ENCODE data around the gene MTURN. TPM values are rescaled to one million over a fixed set of nuclear protein-coding genes. Genes with fewer than 3 reads are reported as not detected.
"Not testable (repeated sequence)": the region's sequence is repeated elsewhere in the genome, so short reads cannot be mapped to it uniquely, and the experiment has no call there.

Gene MTURN
- total and polyA plus RNA-seq, 7 experiments from 2014 or later: 2.7 to 38.7 (median 18.9) TPM

- H3K9me3 Mint-ChIP-seq: peaks cover 0 to 4% (median under 1%) of the 10 kb centered on the region in 11 donors
- Histone ChIP-seq H3K27me3 (ENCODE audit: control insufficient read depth in 2 of 2, insufficient read depth in 2 of 2, low read length in 2 of 2) (no peaks in the 10 kb centered on the region), H3K9me3 (ENCODE audit: control insufficient read depth in 2 of 3, low read length in 3 of 3) (no peaks in the 10 kb centered on the region), H3K36me3 (ENCODE audit: control insufficient read depth in 2 of 3, insufficient read depth in 3 of 3, low read length in 3 of 3) (no peaks in the 10 kb centered on the region), H3K27ac (ENCODE audit: low read depth, low read length) (no peak overlapping the region), H3K4me3 (ENCODE audit: low read length) (no peak overlapping the region), H3K4me1 (ENCODE audit: control insufficient read depth in 2 of 2, insufficient read depth in 2 of 2, low read length in 2 of 2) (no peaks in the 10 kb centered on the region)
- peaks cover 0 to 22% (median 9%) of the 10 kb centered on the region in 5 donors for H3K36me3 Mint-ChIP-seq
- ATAC-seq (no peak), DNase-seq (no peak)
- H3K4me1 Mint-ChIP-seq: peaks cover 0 to 4% (median 0%) of the 10 kb centered on the region in 7 donors
- CTCF ChIA-PET: no interaction called here
- no peak overlapping the region for H3K4me3 Mint-ChIP-seq
- intact Hi-C loops (cut with micrococcal nuclease): no loop called here
- H3K27me3 Mint-ChIP-seq: no peaks in the 10 kb centered on the region
- POLR2A ChIA-PET: no interaction called here
- H3K27ac Mint-ChIP-seq: no peak overlapping the region
Observed at GRCh38 chr7:30091987-30092386, 42.8 kb upstream of the MTURN start.

DNA sequence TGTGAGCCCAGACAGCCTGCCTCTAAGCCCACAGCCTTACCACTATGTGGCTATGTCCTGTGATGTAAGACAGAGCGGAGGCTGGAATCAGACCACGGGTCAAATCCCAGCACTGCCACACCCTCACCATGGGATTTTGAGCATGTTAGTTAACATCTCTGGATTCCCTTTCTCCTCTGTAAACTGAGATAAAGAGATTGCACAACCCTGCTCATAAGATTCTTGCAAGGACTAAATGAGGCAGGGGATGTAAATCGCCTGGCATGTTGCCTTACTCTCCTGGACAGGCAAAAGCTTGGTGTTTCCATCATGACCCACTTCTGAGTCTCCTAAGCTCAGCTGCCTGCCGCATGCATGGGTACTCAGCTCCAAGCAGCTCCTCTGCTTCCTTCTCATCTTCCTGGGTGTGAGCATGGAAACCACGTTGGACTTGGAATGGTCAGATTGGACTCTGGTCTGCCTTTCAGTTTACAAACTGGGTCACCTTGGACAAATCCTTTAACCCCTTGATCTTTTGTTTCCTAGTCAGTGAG, 41.3 kb upstream of the MTURN start:
- Mint-ChIP-seq H3K27ac (peak overlapping the region in 1 of 9 donors; percentile 38), H3K4me3 (no peak overlapping the region), H3K9me3 (peaks cover 0 to 10% (median 3%) of the 10 kb centered on the region in 11 donors), H3K36me3 (peaks cover 0 to 25% (median 12%) of the 10 kb centered on the region in 5 donors), H3K27me3 (no peaks in the 10 kb centered on the region), H3K4me1 (no peaks in the 10 kb centered on the region)
- H3K4me3 ChIP-seq (ENCODE audit: low read length): no peak overlapping the region
- ATAC-seq (no peak), DNase-seq (no peak)
- H3K4me1 ChIP-seq (ENCODE audit: control insufficient read depth in 2 of 2, insufficient read depth in 2 of 2, low read length in 2 of 2): no peaks in the 10 kb centered on the region
- no peaks in the 10 kb centered on the region for H3K9me3 ChIP-seq (ENCODE audit: control insufficient read depth in 2 of 3, low read length in 3 of 3)
- H3K36me3 ChIP-seq (ENCODE audit: control insufficient read depth in 2 of 3, insufficient read depth in 3 of 3, low read length in 3 of 3): no peaks in the 10 kb centered on the region
- no peaks in the 10 kb centered on the region for H3K27me3 ChIP-seq (ENCODE audit: control insufficient read depth in 2 of 2, insufficient read depth in 2 of 2, low read length in 2 of 2)
- POLR2A ChIA-PET: no interaction called here
- CTCF ChIA-PET: interaction anchor here (0.7 kb wide), 1 partner anchor 1178 kb away, joined by 3 read pairs; no protein-coding TSS in a partner anchor
- no peak overlapping the region for H3K27ac ChIP-seq (ENCODE audit: low read depth, low read length)
- intact Hi-C loops (cut with micrococcal nuclease): no loop called here

DNA sequence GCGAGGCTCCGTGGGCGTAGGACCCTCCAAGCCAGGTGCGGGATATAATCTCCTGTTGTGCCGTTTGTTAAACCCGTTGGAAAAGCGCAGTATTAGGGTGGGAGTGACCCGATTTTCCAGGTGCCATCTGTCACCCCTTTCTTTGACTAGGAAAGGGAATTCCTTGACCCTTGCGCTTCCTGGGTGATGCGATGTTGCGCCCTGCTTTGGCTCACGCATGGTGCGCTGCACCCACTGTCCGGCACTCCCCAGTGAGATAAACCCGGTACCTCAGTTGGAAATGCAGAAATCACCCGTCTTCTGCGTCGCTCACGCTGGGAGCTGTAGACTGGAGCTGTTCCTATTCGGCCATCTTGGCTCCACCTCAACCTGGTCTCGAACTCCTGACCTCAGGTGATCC, 36.2 kb upstream of the MTURN start:
- H3K27me3 ChIP-seq (ENCODE audit: control insufficient read depth in 2 of 2, insufficient read depth in 2 of 2, low read length in 2 of 2); H3K36me3 ChIP-seq (ENCODE audit: control insufficient read depth in 2 of 3, insufficient read depth in 3 of 3, low read length in 3 of 3); H3K4me3 ChIP-seq (ENCODE audit: low read length); ATAC-seq; CTCF ChIA-PET; H3K4me1 Mint-ChIP-seq; H3K27ac Mint-ChIP-seq; H3K4me1 ChIP-seq (ENCODE audit: control insufficient read depth in 2 of 2, insufficient read depth in 2 of 2, low read length in 2 of 2); POLR2A ChIA-PET; H3K27me3 Mint-ChIP-seq; H3K4me3 Mint-ChIP-seq; H3K9me3 ChIP-seq (ENCODE audit: control insufficient read depth in 2 of 3, low read length in 3 of 3); intact Hi-C loops (cut with micrococcal nuclease); H3K27ac ChIP-seq (ENCODE audit: low read depth, low read length); DNase-seq: not testable (repeated sequence)
- H3K9me3 Mint-ChIP-seq: peaks cover 0 to 10% (median 3%) of the 10 kb centered on the region in 11 donors
- peaks cover 0 to 28% (median 22%) of the 10 kb centered on the region in 5 donors for H3K36me3 Mint-ChIP-seq

DNA sequence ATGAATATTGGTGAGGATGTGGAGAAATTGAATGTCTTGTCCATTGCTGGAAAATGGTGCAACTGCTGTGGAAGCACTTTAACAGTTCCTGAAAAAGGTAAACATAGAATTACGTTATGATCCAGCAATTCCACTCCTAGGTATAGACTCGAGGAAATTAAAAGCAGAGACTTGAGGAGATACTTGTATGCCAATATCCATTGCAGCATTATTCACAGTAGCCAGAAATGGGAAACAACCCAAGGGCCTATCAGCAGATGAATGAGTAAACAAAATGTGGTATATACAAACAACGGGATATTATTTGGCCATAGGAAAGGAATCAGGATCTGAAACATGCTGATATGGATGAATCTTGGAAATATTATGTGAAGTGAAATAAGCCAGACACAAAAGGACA, 32.5 kb upstream of the MTURN start:
- ChIA-PET POLR2A (no interaction called here), CTCF (no interaction called here)
- H3K36me3 ChIP-seq (ENCODE audit: control insufficient read depth in 2 of 3, insufficient read depth in 3 of 3, low read length in 3 of 3): no peaks in the 10 kb centered on the region
- no peak overlapping the region for H3K4me3 ChIP-seq (ENCODE audit: low read length)
- H3K4me1 Mint-ChIP-seq: peaks cover 0 to 3% (median 0%) of the 10 kb centered on the region in 7 donors
- no peak overlapping the region for H3K27ac ChIP-seq (ENCODE audit: low read depth, low read length)
- no peak overlapping the region for H3K27ac Mint-ChIP-seq
- no peaks in the 10 kb centered on the region for H3K4me1 ChIP-seq (ENCODE audit: control insufficient read depth in 2 of 2, insufficient read depth in 2 of 2, low read length in 2 of 2)
- H3K4me3 Mint-ChIP-seq: no peak overlapping the region
- no peak for ATAC-seq
- DNase-seq: no peak
- H3K36me3 Mint-ChIP-seq: peaks cover 0 to 16% (median 12%) of the 10 kb centered on the region in 5 donors
- H3K9me3 ChIP-seq (ENCODE audit: control insufficient read depth in 2 of 3, low read length in 3 of 3): no peaks in the 10 kb centered on the region
- H3K9me3 Mint-ChIP-seq: peaks cover 0 to 6% (median 0%) of the 10 kb centered on the region in 11 donors
- intact Hi-C loops (cut with micrococcal nuclease): no loop called here
- H3K27me3 Mint-ChIP-seq: peaks cover 0 to 2% (median 0%) of the 10 kb centered on the region in 5 donors
- H3K27me3 ChIP-seq (ENCODE audit: control insufficient read depth in 2 of 2, insufficient read depth in 2 of 2, low read length in 2 of 2): no peaks in the 10 kb centered on the region

GRCh38 chr7:30104157-30104556, 30.6 kb upstream of the MTURN start:
- H3K36me3 ChIP-seq (ENCODE audit: control insufficient read depth in 2 of 3, insufficient read depth in 3 of 3, low read length in 3 of 3): no peaks in the 10 kb centered on the region
- no peak overlapping the region for H3K4me3 Mint-ChIP-seq
- no peak for ATAC-seq
- peaks cover 0 to 3% (median 0%) of the 10 kb centered on the region in 7 donors for H3K4me1 Mint-ChIP-seq
- H3K27ac ChIP-seq (ENCODE audit: low read depth, low read length): no peak overlapping the region
- DNase-seq: no peak
- H3K4me3 ChIP-seq (ENCODE audit: low read length): no peak overlapping the region
- H3K4me1 ChIP-seq (ENCODE audit: control insufficient read depth in 2 of 2, insufficient read depth in 2 of 2, low read length in 2 of 2): no peaks in the 10 kb centered on the region
- peaks cover 0 to 2% (median 0%) of the 10 kb centered on the region in 5 donors for H3K27me3 Mint-ChIP-seq
- H3K27me3 ChIP-seq (ENCODE audit: control insufficient read depth in 2 of 2, insufficient read depth in 2 of 2, low read length in 2 of 2): no peaks in the 10 kb centered on the region
- CTCF ChIA-PET: interaction anchor here (0.7 kb wide), 1 partner anchor 78 kb away, joined by 5 read pairs; no protein-coding TSS in a partner anchor
- peaks cover 0 to 10% (median 8%) of the 10 kb centered on the region in 5 donors for H3K36me3 Mint-ChIP-seq
- intact Hi-C loops (cut with micrococcal nuclease): no loop called here
- no peak overlapping the region for H3K27ac Mint-ChIP-seq
- H3K9me3 ChIP-seq (ENCODE audit: control insufficient read depth in 2 of 3, low read length in 3 of 3): no peaks in the 10 kb centered on the region
- POLR2A ChIA-PET: no interaction called here
- H3K9me3 Mint-ChIP-seq: peaks cover 0 to 3% (median 0%) of the 10 kb centered on the region in 11 donors

- DNase-seq (no peak), ATAC-seq (no peak)
- intact Hi-C loops (cut with micrococcal nuclease): no loop called here
- ChIA-PET POLR2A (no interaction called here), CTCF (no interaction called here)
- no peak overlapping the region for H3K4me3 Mint-ChIP-seq
- peaks cover 3 to 21% (median 13%) of the 10 kb centered on the region in 11 donors for H3K9me3 Mint-ChIP-seq
- no peaks in the 10 kb centered on the region for H3K27me3 Mint-ChIP-seq
- Histone ChIP-seq H3K27ac (ENCODE audit: low read depth, low read length) (no peak overlapping the region), H3K27me3 (ENCODE audit: control insufficient read depth in 2 of 2, insufficient read depth in 2 of 2, low read length in 2 of 2) (no peaks in the 10 kb centered on the region), H3K36me3 (ENCODE audit: control insufficient read depth in 2 of 3, insufficient read depth in 3 of 3, low read length in 3 of 3) (no peaks in the 10 kb centered on the region), H3K4me1 (ENCODE audit: control insufficient read depth in 2 of 2, insufficient read depth in 2 of 2, low read length in 2 of 2) (peaks cover 0 to 4% of the 10 kb centered on the region in 2 donors), H3K4me3 (ENCODE audit: low read length) (no peak overlapping the region), H3K9me3 (ENCODE audit: control insufficient read depth in 2 of 3, low read length in 3 of 3) (peaks cover 0 to 8% (median 0%) of the 10 kb centered on the region in 3 experiments)
- no peak overlapping the region for H3K27ac Mint-ChIP-seq
- peaks cover 4 to 9% (median 7%) of the 10 kb centered on the region in 7 donors for H3K4me1 Mint-ChIP-seq
- peaks cover 0 to 14% (median 9%) of the 10 kb centered on the region in 5 donors for H3K36me3 Mint-ChIP-seq
Observed at GRCh38 chr7:30112103-30112713, 22.6 kb upstream of the MTURN start.

DNA sequence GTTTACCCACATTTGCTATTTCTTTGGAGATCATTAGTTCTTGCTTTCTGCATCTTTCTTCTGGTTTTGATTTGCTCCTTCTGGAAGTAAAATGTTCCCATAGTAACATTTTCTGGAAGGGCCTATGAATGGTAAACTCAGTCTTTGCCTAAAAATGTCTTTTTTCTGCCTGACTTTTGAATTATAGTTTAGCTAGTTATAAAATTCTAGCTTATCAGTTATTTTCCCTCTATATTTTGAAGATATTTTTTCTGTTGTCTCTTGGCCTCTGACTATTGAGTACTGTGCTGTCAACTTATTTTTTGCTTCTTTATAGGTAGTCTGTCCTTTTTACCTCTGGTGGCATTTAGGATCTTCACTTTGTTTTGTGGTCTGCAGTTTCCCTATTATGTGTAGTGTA, 21.6 kb upstream of the MTURN start:
- Mint-ChIP-seq H3K4me1 (peaks cover 4 to 9% (median 7%) of the 10 kb centered on the region in 7 donors), H3K4me3 (no peak overlapping the region), H3K9me3 (peaks cover 3 to 21% (median 13%) of the 10 kb centered on the region in 11 donors), H3K27me3 (no peaks in the 10 kb centered on the region), H3K27ac (no peak overlapping the region), H3K36me3 (peaks cover 0 to 14% (median 9%) of the 10 kb centered on the region in 5 donors)
- POLR2A ChIA-PET: no interaction called here
- ATAC-seq: no peak
- peaks cover 0 to 8% (median 0%) of the 10 kb centered on the region in 3 experiments for H3K9me3 ChIP-seq (ENCODE audit: control insufficient read depth in 2 of 3, low read length in 3 of 3)
- intact Hi-C loops (cut with micrococcal nuclease): no loop called here
- H3K27ac ChIP-seq (ENCODE audit: low read depth, low read length): no peak overlapping the region
- no peak for DNase-seq
- H3K4me3 ChIP-seq (ENCODE audit: low read length): no peak overlapping the region
- no peaks in the 10 kb centered on the region for H3K27me3 ChIP-seq (ENCODE audit: control insufficient read depth in 2 of 2, insufficient read depth in 2 of 2, low read length in 2 of 2)
- H3K4me1 ChIP-seq (ENCODE audit: control insufficient read depth in 2 of 2, insufficient read depth in 2 of 2, low read length in 2 of 2): peaks cover 0 to 4% of the 10 kb centered on the region in 2 donors
- no peaks in the 10 kb centered on the region for H3K36me3 ChIP-seq (ENCODE audit: control insufficient read depth in 2 of 3, insufficient read depth in 3 of 3, low read length in 3 of 3)
- CTCF ChIA-PET: no interaction called here

Measured in naive thymus-derived CD4-positive, alpha-beta T cell (primary cell).